PC-9 (cell line): Measurements from ENCODE around the gene ICAM2. TPM values are rescaled to one million over a fixed set of nuclear protein-coding genes. Genes with fewer than 3 reads are reported as not detected.

Source experiments
- BruUV-seq: library from RNA; stranded (reverse); fragments of 400-500 nt; replicated peaks from 2 replicates; lab custom pipeline; 2021; lab: Mats Ljungman, UMichigan
- CTCF ChIA-PET: fragments of 300-600 bp; sonication (Branson Sonifier 250); formaldehyde crosslinking; loops from one replicate; lab custom pipeline; 2022; ENCODE audit warnings: antibody characterized with exemption; lab: Charles Lee
- POLR2A ChIA-PET: fragments of 300-600 bp; sonication (Branson Sonifier 250); formaldehyde crosslinking; loops from one replicate; lab custom pipeline; 2022; ENCODE audit warnings: antibody characterized with exemption; ENCODE audit not compliant: unreplicated experiment; lab: Charles Lee
- DNase-seq, 2 experiments: peaks; one replicate each; pipeline versions ENCODE4 v3.0.0 to v3.0.0-alpha.2; 2015 to 2022; ENCODE audit warnings: mixed read lengths in 1 of 2
- H2AFZ ChIP-seq: fragments of 200-600 bp; sonication (generic); 2 replicates; pipeline ENCODE4 v1.8.1; 2017; ENCODE audit warnings: antibody characterized with exemption
- H3F3A ChIP-seq: fragments of 200-600 bp; sonication (generic); 2 replicates; pipeline ENCODE4 v1.8.1; 2017; ENCODE audit warnings: antibody characterized with exemption, mild to moderate bottlenecking, low read depth; ENCODE audit not compliant: insufficient read depth
- H3K27ac ChIP-seq: fragments of 200-600 bp; sonication (generic); 2 replicates; pipeline ENCODE4 v1.6.1; 2016; ENCODE audit warnings: mixed run types
- H3K27me3 ChIP-seq: fragments of 200-600 bp; sonication (generic); 2 replicates; pipeline ENCODE4 v1.6.1; 2016; ENCODE audit warnings: low read depth, mixed run types; ENCODE audit not compliant: insufficient read depth
- H3K36me3 ChIP-seq: fragments of 200-600 bp; sonication (generic); 2 replicates; pipeline ENCODE4 v1.6.1; 2016; ENCODE audit warnings: low read depth, mixed run types
- H3K4me1 ChIP-seq: fragments of 200-600 bp; sonication (generic); replicated peaks from 2 replicates; pipeline ENCODE4 v1.6.1; 2016; ENCODE audit warnings: mixed run types; ENCODE audit not compliant: insufficient read depth
- H3K4me2 ChIP-seq: fragments of 200-600 bp; sonication (generic); 2 replicates; pipeline ENCODE4 v1.6.1; 2017; ENCODE audit warnings: mixed run types
- H3K4me3 ChIP-seq: fragments of 200-600 bp; sonication (generic); 2 replicates; pipeline ENCODE4 v1.6.1; 2016; ENCODE audit warnings: mixed run types
- H3K79me2 ChIP-seq: fragments of 200-600 bp; sonication (generic); 2 replicates; pipeline ENCODE4 v1.6.1; 2017; ENCODE audit warnings: low read depth, mixed run types
- H3K9me2 ChIP-seq: fragments of 200-600 bp; sonication (generic); 2 replicates; pipeline ENCODE4 v1.8.1; 2017; ENCODE audit warnings: mild to moderate bottlenecking; ENCODE audit not compliant: insufficient read depth
- H3K9me3 ChIP-seq: fragments of 200-600 bp; sonication (generic); 2 replicates; pipeline ENCODE4 v1.8.1; 2016; ENCODE audit warnings: low read depth; ENCODE audit not compliant: insufficient read depth
- H4K20me1 ChIP-seq: fragments of 200-600 bp; sonication (generic); 2 replicates; pipeline ENCODE4 v1.8.1; 2017; ENCODE audit not compliant: insufficient read depth
- EZH2 ChIP-seq: fragments of 200-600 bp; sonication (generic); IDR thresholded peaks from 2 replicates; pipeline ENCODE4 v1.8.0; 2017; ENCODE audit warnings: antibody characterized with exemption, low read depth
- intact Hi-C: fragments of 100-400 bp; cut with micrococcal nuclease; formaldehyde crosslinking; loops from one replicate; pipeline ENCODE4 v1.10.0; 2022; ENCODE audit not compliant: unreplicated experiment
- total RNA-seq: library from RNA; stranded (reverse); gene quantifications from 2 replicates; pipeline ENCODE4 v1.2.3, GENCODE V29; 2021
- TF ChIP-seq, protein P1 (sequence below): fragments of 200-600 bp; sonication (generic); conservative IDR thresholded peaks from 2 replicates; pipeline ENCODE4 v1.6.1; 2017; ENCODE audit warnings: mixed run types, antibody characterized with exemption, mild to moderate bottlenecking, moderate library complexity

Gene ICAM2
- total RNA-seq, 1 experiment from 2014 or later: 7.8 TPM

DNA sequence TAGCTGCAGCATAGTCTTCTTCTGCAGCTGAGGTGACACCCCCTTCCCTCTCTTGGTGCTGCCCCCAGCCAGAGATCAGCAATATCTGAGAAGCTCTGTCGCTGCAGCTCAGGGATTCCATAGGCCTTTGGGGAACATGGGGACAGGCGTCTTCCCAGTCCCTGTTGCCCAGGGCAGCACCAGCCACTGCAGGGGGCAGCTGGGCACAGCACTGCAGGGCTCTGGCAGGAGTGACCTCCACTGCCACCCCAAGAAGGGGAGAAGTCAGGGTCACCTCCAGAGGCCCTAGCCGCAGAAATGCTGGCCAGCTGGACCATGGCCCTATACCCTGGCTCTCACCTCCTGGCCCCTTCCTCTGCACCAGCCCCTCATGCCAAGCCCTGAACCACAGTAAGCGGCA, 64.6 kb downstream of the ICAM2 start:
- CTCF ChIA-PET: interaction anchor here (0.6 kb wide), 1 partner anchor 132 kb away, joined by 3 read pairs; no protein-coding TSS in a partner anchor
- intact Hi-C loops: no loop called here
- Histone ChIP-seq H3K36me3 (no peaks in the 10 kb centered on the region), H3K4me1 (peaks cover 6% of the 10 kb centered on the region; the same call in 1 of the 2 replicates), H3F3A (no peaks in the 10 kb centered on the region), H3K27me3 (no peaks in the 10 kb centered on the region; the same call in 1 of the 2 replicates), H3K9me3 (no peaks in the 10 kb centered on the region), H3K79me2 (no peaks in the 10 kb centered on the region), H2AFZ (no peak overlapping the region), H3K27ac (no peak overlapping the region), H3K4me3 (no peak overlapping the region), H3K4me2 (no peak overlapping the region), H4K20me1 (no peaks in the 10 kb centered on the region), H3K9me2 (no peaks in the 10 kb centered on the region)
- POLR2A ChIA-PET: no interaction called here
- BruUV-seq: no TSS peak
- no peak for TF ChIP-seq EZH2
- TF ChIP-seq, protein P1, sequence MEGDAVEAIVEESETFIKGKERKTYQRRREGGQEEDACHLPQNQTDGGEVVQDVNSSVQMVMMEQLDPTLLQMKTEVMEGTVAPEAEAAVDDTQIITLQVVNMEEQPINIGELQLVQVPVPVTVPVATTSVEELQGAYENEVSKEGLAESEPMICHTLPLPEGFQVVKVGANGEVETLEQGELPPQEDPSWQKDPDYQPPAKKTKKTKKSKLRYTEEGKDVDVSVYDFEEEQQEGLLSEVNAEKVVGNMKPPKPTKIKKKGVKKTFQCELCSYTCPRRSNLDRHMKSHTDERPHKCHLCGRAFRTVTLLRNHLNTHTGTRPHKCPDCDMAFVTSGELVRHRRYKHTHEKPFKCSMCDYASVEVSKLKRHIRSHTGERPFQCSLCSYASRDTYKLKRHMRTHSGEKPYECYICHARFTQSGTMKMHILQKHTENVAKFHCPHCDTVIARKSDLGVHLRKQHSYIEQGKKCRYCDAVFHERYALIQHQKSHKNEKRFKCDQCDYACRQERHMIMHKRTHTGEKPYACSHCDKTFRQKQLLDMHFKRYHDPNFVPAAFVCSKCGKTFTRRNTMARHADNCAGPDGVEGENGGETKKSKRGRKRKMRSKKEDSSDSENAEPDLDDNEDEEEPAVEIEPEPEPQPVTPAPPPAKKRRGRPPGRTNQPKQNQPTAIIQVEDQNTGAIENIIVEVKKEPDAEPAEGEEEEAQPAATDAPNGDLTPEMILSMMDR: no peak
- DNase-seq: no peak

DNA sequence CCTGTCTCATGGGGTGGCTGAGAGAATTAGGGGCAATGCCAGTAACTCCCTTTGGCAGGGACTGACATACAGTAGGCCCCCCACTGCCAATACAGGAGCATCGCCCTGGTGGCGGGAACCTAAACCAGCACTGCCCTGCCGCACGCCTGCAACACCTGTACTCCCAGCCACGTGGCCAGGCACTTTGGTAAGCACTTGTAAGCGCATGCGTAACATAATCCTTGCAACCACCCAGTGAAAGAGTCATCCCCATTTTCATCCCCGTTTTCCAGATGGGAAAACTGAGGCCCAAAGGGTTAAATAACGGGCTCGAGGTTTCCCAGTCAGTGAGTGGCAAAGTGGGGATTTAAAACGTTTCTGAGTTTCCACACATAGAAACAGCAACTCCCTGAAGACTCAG, 65.2 kb downstream of the ICAM2 start:
- intact Hi-C loops: no loop called here
- no peak for TF ChIP-seq EZH2
- TF ChIP-seq, protein P1: no peak
- Histone ChIP-seq H3K4me1 (0 out of 2 replicates have a peak, but pooled peaks cover under 1% of the 10 kb centered on the region), H4K20me1 (no peaks in the 10 kb centered on the region), H2AFZ (no peak overlapping the region), H3K4me2 (no peak overlapping the region), H3K9me3 (no peaks in the 10 kb centered on the region), H3F3A (no peaks in the 10 kb centered on the region), H3K36me3 (no peaks in the 10 kb centered on the region), H3K27me3 (no peaks in the 10 kb centered on the region; the same call in 1 of the 2 replicates), H3K79me2 (no peaks in the 10 kb centered on the region), H3K4me3 (no peak overlapping the region), H3K27ac (no peak overlapping the region), H3K9me2 (no peaks in the 10 kb centered on the region)
- no TSS peak for BruUV-seq
- POLR2A ChIA-PET: no interaction called here
- CTCF ChIA-PET: interaction anchor here (0.6 kb wide), 2 partner anchors 14 to 132 kb away, joined by 3 to 6 read pairs; no protein-coding TSS in a partner anchor
- no peak for DNase-seq

DNA sequence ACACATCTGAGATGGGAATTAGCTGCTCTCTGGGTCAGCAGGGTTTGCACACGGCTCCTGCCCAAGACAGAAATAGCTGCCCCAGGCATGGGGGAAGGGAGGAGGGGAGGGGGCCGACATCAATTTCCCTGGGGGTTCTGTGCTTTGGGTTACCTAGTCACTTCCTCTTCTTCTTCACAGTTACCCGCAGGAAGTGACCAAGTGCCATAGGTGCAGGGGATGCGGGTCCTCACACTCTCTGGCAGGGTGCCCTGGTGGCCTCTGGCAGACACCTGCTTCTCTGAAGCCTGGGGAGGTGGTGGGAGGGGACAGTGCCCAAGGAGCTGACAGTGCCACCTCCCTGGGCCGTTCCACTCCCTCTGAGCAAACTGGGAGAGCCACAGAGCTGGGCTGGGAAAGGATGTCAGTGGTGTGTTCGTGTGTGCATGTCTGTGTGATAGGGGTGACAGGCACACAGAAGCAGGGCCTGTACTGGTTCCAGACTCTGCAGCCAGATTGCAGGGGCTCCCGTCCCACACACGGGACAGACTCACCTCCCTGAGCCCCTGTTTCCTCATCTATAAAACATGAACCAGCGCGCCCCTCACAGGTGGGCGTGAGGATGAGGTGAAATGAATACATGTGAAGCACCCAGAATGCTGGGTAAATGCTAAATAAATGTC, 65.9 kb downstream of the ICAM2 start:
- no peaks in the 10 kb centered on the region for H4K20me1 ChIP-seq
- no peak overlapping the region for H3K4me3 ChIP-seq
- H3K27me3 ChIP-seq: no peaks in the 10 kb centered on the region; the same call in 1 of the 2 replicates
- CTCF ChIA-PET: interaction anchor here (0.6 kb wide), 2 partner anchors 13 to 464 kb away, joined by 3 to 6 read pairs; no protein-coding TSS in a partner anchor
- intact Hi-C loops: loop anchor here (5.0 kb wide), 1 partner anchor 33 kb away; no protein-coding TSS in a partner anchor
- DNase-seq: no peak
- no peak overlapping the region for H3K27ac ChIP-seq
- no peaks in the 10 kb centered on the region for H3K79me2 ChIP-seq
- H3K9me2 ChIP-seq: no peaks in the 10 kb centered on the region
- H3K9me3 ChIP-seq: no peaks in the 10 kb centered on the region
- BruUV-seq: no TSS peak
- TF ChIP-seq, protein P1: no peak
- TF ChIP-seq EZH2: no peak
- H3K4me2 ChIP-seq: no peak overlapping the region
- H3K4me1 ChIP-seq: no peaks in the 10 kb centered on the region
- POLR2A ChIA-PET: no interaction called here
- H3F3A ChIP-seq: no peaks in the 10 kb centered on the region
- no peak overlapping the region for H2AFZ ChIP-seq
- H3K36me3 ChIP-seq: no peaks in the 10 kb centered on the region

Other genes with a start within 250 kb of the ICAM2 start
- gene CCDC47, start 247.0 kb downstream of the ICAM2 start, total RNA-seq: 64.0 and 89.3 TPM in 2 replicates
- gene DDX42, start 246.5 kb downstream of the ICAM2 start, total RNA-seq: 107 and 130 TPM in 2 replicates
- gene PSMC5, start 193.2 kb downstream of the ICAM2 start, total RNA-seq: 128 and 150 TPM in 2 replicates
- 36.9 and 44.0 TPM in 2 replicates for gene FTSJ3, start 193.0 kb downstream of the ICAM2 start, total RNA-seq
- 73.6 and 98.7 TPM in 2 replicates for gene SMARCD2, start 177.9 kb downstream of the ICAM2 start, total RNA-seq
- not detected in 2 replicates for gene CSH2, start 147.0 kb downstream of the ICAM2 start, total RNA-seq
- gene GH2, start 138.7 kb downstream of the ICAM2 start, total RNA-seq: not detected in 2 replicates
- gene CSH1, start 124.1 kb downstream of the ICAM2 start, total RNA-seq: not detected in 2 replicates
- gene CSHL1, start 109.4 kb downstream of the ICAM2 start, total RNA-seq: not detected in 2 replicates
- gene GH1, start 101.8 kb downstream of the ICAM2 start, total RNA-seq: not detected in 2 replicates
- gene CD79B, start 88.3 kb downstream of the ICAM2 start, total RNA-seq: not detected in 2 replicates
- gene SCN4A, start 47.7 kb downstream of the ICAM2 start, total RNA-seq: 1.4 and 1.7 TPM in 2 replicates
- gene PRR29, start 22.3 kb downstream of the ICAM2 start, total RNA-seq: 2.4 and 2.8 TPM in 2 replicates
- 9.2 and 11.7 TPM in 2 replicates for gene ERN1, start 109.5 kb upstream of the ICAM2 start, total RNA-seq
- gene TEX2, start 242.6 kb upstream of the ICAM2 start, total RNA-seq: 24.0 and 27.9 TPM in 2 replicates